Dedifferentiated amniotic fluid mesenchymal stem cell (primary cell): Measurements from ENCODE around the gene SYNRG.

Source experiments
- DNase-seq: peaks from one replicate; pipeline ENCODE4 v3.0.0-alpha.2; 2016; ENCODE audit errors: extremely low spot score

SYNRG gene

DNA sequence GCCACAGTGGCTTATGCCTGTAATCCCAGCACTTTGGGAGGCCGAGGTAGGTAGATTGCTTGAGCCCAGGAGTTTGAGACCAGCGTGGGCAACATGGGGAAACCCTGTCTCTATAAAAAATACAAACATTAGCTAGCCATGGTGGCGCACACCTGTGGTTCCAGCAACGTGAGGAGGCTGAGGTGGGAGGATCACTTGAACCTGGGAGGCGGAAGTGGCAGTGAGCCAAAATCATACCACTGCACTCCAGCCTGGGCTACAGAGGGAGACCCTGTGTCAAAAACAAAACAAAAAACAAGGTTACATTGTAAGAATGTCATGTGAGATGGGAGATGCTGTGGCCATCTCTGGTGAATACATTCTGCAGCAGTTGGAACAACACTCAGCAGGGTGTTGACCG is 106.1 kb downstream of the SYNRG start:
- no peak for DNase-seq

GRCh38 chr17:37502009-37502936 is 106.9 kb downstream of the SYNRG start:
- no peak for DNase-seq

DNA sequence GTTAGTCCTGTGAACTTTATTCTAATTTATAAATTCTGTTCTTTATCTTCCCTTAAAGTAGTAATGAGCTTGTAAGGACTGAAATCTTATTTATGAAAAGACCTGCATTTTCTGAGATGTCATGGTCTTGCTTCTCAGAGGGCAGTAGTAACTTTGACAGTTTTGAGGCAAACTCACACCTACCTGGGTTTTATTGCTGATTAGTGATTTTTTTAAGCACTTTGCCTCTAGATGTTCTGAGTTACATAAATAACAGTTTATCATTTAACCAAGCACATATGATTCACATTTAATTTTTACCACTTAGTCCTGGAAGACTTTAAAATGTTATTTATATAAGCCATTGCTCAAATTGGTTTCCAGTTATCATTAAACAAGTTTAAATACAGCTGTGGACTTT is 108.8 kb downstream of the SYNRG start:
- DNase-seq, result no peak

- DNase-seq, result no peak
Measured at GRCh38 chr17:37494971-37495370, 114.2 kb downstream of the SYNRG start.

DNA sequence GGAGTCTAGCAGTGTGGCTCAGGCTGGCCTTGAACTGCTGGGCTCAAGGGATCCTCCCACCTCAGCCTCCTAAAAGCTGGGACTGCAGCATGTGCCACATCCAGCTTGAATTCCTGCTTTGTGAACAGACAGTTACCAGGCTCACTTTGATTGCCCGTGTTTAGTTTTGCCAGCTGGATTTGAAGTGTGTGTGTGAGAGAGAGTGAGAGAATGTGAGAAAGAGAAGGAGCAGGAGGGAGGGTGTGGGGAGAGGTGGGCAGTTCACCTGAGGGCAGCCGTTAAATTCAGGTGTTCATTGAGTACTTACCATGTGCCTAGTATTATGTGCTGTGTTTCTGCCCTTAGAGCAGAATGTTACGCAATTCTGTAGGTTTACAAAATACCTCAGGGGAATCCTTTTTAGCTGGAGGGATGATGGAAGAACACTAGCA is 114.8 kb downstream of the SYNRG start:
- no peak for DNase-seq

DNA sequence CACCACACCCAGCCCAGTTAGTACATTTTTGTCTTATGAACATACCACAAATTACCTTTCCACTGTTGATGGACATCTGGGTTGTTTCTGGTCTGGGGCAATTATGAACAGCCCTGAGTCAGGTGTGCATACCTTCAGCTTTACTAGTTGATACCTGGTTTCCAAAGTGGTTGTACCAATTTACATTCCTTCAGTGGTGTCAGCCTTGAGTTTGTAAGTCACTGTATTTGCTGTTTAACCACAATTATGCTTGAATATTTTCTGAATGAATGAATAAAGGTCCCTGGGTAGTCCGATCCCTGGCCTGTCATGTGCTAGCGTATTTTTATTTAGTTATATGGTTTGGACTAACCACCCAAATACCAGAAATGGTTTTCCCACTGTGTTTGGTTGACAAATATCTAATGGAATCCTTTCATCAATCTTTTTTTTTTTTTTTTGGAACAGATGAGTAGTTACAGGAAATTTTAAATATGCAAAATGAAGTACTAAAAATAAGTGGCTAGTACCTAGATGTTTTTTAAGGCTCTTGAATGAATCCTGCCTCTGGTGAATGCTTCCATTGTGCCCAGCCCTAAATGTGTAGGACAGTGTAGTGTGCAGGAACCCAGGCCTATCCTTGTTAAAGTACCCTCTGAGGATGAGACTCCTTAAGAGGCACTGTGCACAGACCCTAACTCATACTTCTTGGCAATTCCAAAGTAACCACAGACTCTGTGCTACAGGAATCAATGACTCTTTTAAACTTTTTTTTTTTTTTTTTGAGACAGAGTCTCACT is 115.8 kb downstream of the SYNRG start:
- peak; percentile 85 for DNase-seq

DNA sequence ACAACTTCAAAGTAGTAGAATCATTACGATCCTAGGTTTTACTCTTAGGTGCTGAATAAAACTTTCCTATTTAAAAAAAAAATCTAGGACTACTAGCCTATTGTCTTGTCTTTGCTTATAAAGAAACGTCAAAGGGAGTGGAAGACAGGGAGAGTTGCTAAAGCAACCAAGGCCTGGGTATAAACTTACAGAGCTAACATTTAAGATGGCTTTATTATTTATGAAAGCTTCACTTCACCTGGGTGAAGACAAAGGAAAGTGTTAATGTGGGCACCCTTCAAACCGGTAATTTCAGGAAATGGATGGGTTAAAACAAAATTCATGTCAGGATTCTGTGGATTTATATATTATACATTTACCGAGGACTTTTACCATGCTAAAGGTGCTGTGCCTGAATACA is 117.1 kb downstream of the SYNRG start:
- DNase-seq, result no peak

- peak; percentile 72 for DNase-seq
Measured at GRCh38 chr17:37490638-37491614, 118.3 kb downstream of the SYNRG start.

DNA sequence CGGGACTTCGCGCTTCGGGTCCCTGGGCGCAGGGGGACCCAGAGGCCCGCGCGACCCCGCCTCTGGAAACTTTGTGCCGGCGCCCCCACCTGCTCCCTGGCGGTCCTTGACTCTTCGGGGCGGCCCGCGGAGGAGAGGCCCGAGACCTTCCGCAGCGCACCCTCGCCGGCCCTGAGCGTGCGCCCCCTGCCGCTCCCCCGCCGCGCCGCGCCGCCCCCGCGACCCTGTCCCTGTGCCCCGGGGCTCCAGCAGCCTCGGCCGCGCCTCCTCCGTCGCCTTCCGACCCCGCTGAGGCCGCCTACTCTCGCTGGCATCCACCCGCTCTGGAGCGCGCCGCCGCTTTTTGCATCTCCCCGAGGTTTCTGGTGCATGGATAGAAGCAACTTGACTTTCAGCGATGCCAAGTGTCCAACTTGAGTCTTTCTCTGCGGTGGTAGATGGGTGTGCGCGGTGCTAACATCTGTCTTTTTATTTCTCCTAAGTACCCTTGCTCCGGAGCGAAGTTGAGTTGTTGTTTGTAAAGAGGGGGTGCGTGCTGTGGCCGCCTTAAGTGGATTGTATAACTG is 119.1 kb downstream of the SYNRG start:
- peak; percentile 54 for DNase-seq

- peak; percentile 63 for DNase-seq
Measured at GRCh38 chr17:37489197-37490001, 119.8 kb downstream of the SYNRG start, which contains the start of gene DUSP14. TSS of gene DUSP14 (plus strand) at chr17:37489891. CDS start at chr17:37512273, 22,382 bp downstream.

- peak; percentile 85 for DNase-seq
Measured at GRCh38 chr17:37488607-37489196, 120.5 kb downstream of the SYNRG start.

- DNase-seq, result peak; percentile 97
Measured at GRCh38 chr17:37488009-37488604, 121.1 kb downstream of the SYNRG start.

DNA sequence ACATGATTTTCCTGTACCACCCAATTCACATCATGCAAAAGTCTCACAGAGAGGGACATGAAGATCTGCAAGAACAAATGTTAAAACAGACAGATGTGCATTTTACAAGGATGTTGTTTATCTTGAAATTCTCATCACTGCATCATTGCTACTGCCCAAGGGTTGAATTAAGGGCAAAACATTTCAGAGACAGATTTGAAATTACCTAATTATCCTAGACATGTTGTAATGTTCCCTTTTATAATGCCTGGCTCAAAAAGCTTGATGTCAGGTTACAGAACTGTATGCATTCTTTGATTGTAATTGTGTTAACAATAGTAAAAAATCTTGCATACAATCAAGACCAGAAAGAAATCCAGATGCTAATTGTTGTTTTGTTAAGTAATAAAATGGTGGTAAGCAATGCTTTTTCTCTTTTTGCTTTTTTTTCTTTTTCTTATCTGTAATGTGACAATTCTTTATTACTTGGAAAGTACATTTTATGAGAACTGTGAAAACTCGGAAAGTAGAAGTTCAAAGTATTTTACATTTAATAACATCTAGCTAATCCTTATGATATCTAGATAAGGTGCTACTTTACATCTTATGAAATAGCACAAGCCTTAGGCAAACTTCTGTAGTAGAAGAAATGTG is 123.2 kb downstream of the SYNRG start:
- no peak for DNase-seq

- DNase-seq, result peak; percentile 70
Measured at GRCh38 chr17:37483311-37484039, 125.7 kb downstream of the SYNRG start.

DNA sequence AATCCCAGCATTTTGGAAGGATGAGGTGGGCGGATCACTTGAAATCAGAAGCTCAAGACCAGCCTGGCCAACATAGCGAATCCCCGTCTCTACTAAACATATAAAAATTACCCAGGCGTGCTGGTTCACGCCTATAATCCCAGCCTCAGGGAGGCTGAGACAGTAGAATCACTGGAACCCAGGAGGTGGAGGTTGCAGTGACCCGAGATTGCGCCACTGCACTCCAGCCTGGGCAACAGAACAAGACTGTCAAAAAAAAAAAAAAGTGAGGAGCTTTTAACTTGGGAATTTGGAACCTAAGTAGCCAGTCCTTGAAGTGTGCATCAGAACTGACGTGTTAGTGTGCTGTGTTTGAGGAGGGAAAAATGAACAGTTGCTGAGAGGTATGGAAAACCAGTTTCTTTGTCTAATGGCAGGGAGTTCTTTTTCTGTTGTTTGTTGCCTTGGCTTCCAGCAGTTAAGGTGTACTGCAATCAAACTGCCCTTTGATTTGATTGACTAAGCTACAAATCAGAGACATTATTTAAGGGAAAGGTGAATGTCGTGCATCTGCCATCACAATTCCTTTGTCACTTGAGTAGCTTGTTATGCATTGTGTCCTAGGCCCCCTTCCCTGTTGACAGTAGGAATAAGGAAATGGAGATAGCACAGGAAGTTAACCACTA is 128.1 kb downstream of the SYNRG start:
- DNase-seq, result no peak

- no peak for DNase-seq
Measured at GRCh38 chr17:37480427-37480826, 128.8 kb downstream of the SYNRG start.

DNA sequence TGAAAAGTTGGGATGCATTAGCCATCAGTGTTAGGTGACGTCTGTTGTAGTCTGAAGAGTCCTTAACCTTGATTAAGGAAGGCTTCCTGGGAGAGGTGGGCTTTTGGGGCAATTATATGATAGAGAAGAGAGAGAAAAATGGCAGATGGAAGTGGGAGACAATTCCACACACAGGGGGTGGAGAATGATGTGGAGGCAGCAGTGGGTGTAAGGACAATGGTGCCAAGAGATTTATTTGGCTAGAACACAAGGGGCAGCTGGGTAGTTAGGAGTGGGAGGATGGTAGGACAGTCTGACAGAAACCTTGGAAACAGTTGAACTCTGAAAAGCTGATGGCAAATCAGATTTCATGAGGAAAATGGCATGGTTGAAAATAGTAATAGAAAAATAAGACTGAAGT is 130.2 kb downstream of the SYNRG start:
- DNase-seq, result no peak

DNA sequence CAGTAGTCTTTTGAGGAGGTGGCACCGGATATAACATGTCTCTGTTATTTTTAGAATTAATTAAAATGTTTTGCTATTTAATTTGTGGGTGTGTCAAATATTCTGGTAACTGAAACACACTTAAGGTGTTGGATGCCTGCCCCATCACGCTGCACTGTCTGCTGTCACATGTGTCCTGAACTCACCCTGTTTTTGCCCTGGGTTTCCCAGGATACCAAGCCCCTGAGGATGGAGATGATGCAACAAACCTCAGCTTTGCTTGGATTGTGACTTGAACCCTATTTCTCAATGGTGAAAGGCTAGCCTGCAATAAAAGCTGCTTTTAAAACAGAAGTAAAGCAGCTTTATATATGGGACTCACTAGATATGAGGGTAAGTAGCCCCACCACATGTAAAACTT is 131.0 kb downstream of the SYNRG start:
- peak; percentile 50 for DNase-seq
